ENCODE measurements around the gene RIPOR2.

The RIPOR2 gene

DNA sequence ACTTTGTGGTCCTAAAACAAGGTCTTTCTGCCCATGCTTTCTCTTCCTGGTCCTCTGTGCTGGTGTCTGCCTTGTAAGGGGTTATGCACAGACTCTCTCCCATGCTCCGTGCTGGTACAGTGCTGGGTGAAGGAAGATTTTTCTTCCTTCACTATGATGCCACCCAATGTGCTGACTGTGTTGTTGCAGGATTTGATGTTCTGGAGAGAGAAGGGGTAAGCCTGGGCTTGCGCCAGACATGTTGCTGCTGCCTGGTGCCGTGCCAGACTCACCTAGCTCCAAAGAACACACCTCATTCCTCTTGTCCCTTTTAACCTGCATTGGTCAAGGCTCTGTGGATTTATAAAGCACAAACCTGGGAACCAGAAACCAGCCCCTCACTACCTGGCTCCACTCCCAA, 108.6 kb downstream of the RIPOR2 start:
- Histone ChIP-seq H3K9me3 (ENCODE audit: control insufficient read depth in 2 of 2, low read length in 2 of 2) (no peaks in the 10 kb centered on the region), H3K4me3 (ENCODE audit: low read length in 2 of 2) (no peak overlapping the region), H3K27me3 (ENCODE audit: control insufficient read depth in 1 of 2, insufficient read depth in 2 of 2, low read length in 2 of 2) (no peaks in the 10 kb centered on the region), H3K36me3 (ENCODE audit: control insufficient read depth in 2 of 2, insufficient read depth in 2 of 2, low read length in 2 of 2) (no peaks in the 10 kb centered on the region), H3K4me1 (ENCODE audit: control insufficient read depth, insufficient read depth, low read length) (no peaks in the 10 kb centered on the region), H3K9ac (ENCODE audit: low read length in 2 of 2) (no peak overlapping the region), H3K27ac (ENCODE audit: low read length) (no peak overlapping the region)

DNA sequence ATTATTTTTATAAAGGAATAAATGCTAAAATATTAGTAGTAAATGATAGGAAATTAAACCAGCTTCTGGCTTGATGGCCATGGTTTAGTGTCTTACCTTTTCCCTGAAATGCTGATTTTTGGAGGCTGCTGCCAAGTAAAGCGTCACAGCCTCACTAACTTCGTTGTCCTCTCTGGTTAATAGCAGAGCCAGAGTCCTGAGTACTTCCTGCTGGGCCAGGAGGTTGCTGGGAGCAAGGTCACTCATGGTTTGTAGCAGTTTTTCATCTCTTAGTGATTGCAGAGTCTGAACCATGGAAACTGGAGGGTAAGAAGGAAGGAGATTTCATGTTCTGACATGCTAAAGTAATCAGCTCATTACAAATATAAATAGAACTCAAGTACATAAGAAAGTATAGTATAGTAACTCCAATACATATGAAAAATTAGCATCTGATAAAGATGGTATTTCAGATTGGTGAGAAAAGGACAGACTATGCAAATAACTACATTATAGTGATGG, 110.6 kb downstream of the RIPOR2 start:
- Histone ChIP-seq H3K4me3 (ENCODE audit: low read length in 2 of 2) (no peak overlapping the region), H3K27me3 (ENCODE audit: control insufficient read depth in 1 of 2, insufficient read depth in 2 of 2, low read length in 2 of 2) (no peaks in the 10 kb centered on the region), H3K27ac (ENCODE audit: low read length) (no peak overlapping the region), H3K36me3 (ENCODE audit: control insufficient read depth in 2 of 2, insufficient read depth in 2 of 2, low read length in 2 of 2) (no peaks in the 10 kb centered on the region), H3K9ac (ENCODE audit: low read length in 2 of 2) (no peak overlapping the region), H3K4me1 (ENCODE audit: control insufficient read depth, insufficient read depth, low read length) (no peaks in the 10 kb centered on the region), H3K9me3 (ENCODE audit: control insufficient read depth in 2 of 2, low read length in 2 of 2) (no peaks in the 10 kb centered on the region)

DNA sequence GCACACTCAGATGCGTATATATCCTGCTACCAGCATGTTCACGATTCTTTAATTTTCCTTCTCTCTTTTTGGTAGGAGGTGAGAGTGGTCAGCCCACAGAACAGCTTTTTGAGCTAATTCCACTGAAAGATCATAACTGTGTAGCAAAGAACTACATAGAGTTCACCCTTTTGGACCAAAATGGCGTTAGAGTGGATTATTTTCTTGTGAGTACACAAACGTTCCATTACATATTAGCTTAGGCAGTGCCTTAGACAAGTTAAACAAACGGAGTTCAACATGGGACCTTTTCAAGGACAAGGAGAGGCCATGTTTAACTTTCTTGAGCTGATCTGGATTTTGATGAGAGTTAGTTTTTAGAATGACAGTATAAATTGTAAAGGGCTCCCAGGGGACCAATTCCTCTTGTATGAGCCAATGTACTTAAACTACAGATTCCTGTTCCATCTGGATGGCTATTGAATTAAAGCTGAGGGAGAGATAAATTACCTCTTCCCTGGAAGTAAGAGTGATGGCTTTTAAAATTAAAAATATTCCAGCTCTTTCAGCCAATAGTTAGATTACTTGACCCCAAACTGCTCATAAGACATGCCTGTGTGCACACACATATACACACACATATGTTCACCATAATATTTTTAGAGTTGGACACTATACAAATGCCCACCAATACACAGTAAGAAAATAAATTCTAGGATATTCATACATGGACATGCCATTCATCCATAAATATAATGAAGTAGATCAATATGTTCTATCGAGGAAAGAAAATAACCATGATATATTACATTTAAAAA, 111.4 kb downstream of the RIPOR2 start:
- no peaks in the 10 kb centered on the region for H3K36me3 ChIP-seq (ENCODE audit: control insufficient read depth in 2 of 2, insufficient read depth in 2 of 2, low read length in 2 of 2)
- H3K4me1 ChIP-seq (ENCODE audit: control insufficient read depth, insufficient read depth, low read length) = no peaks in the 10 kb centered on the region

DNA sequence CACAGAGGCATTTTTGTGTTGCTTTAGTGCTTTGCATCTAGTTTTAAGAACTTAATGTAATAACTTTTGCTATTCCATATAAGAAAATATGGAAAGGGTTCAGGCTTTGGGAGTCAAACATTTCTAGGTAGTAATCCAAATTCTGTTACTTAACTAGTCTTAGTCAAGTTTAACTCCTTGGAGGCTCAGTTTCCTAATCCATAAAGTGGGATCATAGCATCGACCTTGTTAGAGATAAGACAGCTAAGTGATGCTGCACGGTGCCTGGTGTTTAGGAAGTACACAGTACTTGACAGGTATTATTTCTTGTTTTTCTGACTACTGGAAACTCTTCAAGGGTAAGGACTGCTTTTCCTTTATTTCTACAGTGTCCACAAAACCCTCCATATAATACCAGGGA, 112.6 kb downstream of the RIPOR2 start:
- H3K36me3 ChIP-seq (ENCODE audit: control insufficient read depth in 2 of 2, insufficient read depth in 2 of 2, low read length in 2 of 2) = no peaks in the 10 kb centered on the region
- no peaks in the 10 kb centered on the region for H3K27me3 ChIP-seq (ENCODE audit: control insufficient read depth in 1 of 2, insufficient read depth in 2 of 2, low read length in 2 of 2)
- H3K9ac ChIP-seq (ENCODE audit: low read length in 2 of 2) = no peak overlapping the region
- no peaks in the 10 kb centered on the region for H3K4me1 ChIP-seq (ENCODE audit: control insufficient read depth, insufficient read depth, low read length)
- H3K4me3 ChIP-seq (ENCODE audit: low read length in 2 of 2) = no peak overlapping the region
- H3K27ac ChIP-seq (ENCODE audit: low read length) = no peak overlapping the region
- H3K9me3 ChIP-seq (ENCODE audit: control insufficient read depth in 2 of 2, low read length in 2 of 2) = no peaks in the 10 kb centered on the region

More for the DNA sequence above, 111.4 kb downstream of the RIPOR2 start:
- Histone ChIP-seq H3K9ac (ENCODE audit: low read length in 2 of 2) (no peak overlapping the region), H3K27ac (ENCODE audit: low read length) (no peak overlapping the region), H3K4me3 (ENCODE audit: low read length in 2 of 2) (no peak overlapping the region), H3K27me3 (ENCODE audit: control insufficient read depth in 1 of 2, insufficient read depth in 2 of 2, low read length in 2 of 2) (no peaks in the 10 kb centered on the region), H3K9me3 (ENCODE audit: control insufficient read depth in 2 of 2, low read length in 2 of 2) (no peaks in the 10 kb centered on the region)

DNA sequence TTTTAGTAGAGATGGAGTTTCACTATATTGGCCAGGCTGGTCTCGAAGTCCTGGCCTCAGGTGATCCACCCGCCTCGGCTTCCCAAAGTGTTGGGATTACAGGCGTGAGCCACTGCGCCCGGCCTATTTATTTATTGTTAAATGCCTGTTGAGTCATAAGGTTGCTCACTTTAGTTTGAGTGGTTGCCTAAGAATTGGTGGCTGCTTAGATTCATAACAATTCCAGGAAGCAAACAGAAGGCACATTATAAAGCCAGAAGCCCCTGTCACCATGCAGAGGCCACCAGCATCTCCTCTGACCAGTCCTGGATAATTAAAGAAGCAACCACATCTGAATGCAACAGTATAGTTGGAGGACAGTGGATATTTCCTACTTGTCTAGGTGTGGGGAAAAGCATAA, 113.1 kb downstream of the RIPOR2 start:
- no peaks in the 10 kb centered on the region for H3K4me1 ChIP-seq (ENCODE audit: control insufficient read depth, insufficient read depth, low read length)
- no peaks in the 10 kb centered on the region for H3K36me3 ChIP-seq (ENCODE audit: control insufficient read depth in 2 of 2, insufficient read depth in 2 of 2, low read length in 2 of 2)
- no peak overlapping the region for H3K27ac ChIP-seq (ENCODE audit: low read length)

DNA sequence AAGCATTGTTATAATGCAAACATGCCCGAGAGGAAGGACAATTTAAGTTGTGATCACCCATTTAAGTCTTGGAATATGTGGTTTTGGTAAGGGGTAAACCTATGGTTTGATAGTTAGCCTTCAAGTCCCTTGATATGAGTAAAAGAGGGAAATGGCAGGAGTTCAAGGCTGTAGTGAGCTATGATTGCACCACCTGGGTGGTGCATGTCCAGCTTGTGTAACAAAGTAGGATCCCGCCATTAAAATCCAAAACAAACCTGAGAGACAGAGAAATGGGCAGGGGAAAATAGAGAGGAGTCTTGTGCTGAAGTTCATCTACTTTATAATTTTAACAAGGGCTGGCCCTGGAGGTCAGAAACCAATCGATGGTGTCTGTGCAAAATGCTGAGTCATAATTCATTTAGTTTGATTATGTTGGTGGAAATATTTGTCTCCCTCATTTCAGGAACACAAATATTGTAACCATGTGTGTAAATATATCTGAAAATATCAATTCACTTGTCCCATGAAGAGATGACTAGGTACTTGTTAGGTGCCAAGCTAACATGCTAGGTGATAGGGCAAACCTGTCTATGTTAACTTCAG, 113.8 kb downstream of the RIPOR2 start:
- no peaks in the 10 kb centered on the region for H3K27me3 ChIP-seq (ENCODE audit: control insufficient read depth in 1 of 2, insufficient read depth in 2 of 2, low read length in 2 of 2)
- H3K36me3 ChIP-seq (ENCODE audit: control insufficient read depth in 2 of 2, insufficient read depth in 2 of 2, low read length in 2 of 2) = no peaks in the 10 kb centered on the region
- no peak overlapping the region for H3K4me3 ChIP-seq (ENCODE audit: low read length in 2 of 2)
- H3K4me1 ChIP-seq (ENCODE audit: control insufficient read depth, insufficient read depth, low read length) = no peaks in the 10 kb centered on the region
- H3K9me3 ChIP-seq (ENCODE audit: control insufficient read depth in 2 of 2, low read length in 2 of 2) = no peaks in the 10 kb centered on the region
- H3K27ac ChIP-seq (ENCODE audit: low read length) = no peak overlapping the region
- H3K9ac ChIP-seq (ENCODE audit: low read length in 2 of 2) = no peak overlapping the region

More for the DNA sequence above, 113.1 kb downstream of the RIPOR2 start:
- no peak overlapping the region for H3K4me3 ChIP-seq (ENCODE audit: low read length in 2 of 2)
- no peaks in the 10 kb centered on the region for H3K27me3 ChIP-seq (ENCODE audit: control insufficient read depth in 1 of 2, insufficient read depth in 2 of 2, low read length in 2 of 2)
- no peaks in the 10 kb centered on the region for H3K9me3 ChIP-seq (ENCODE audit: control insufficient read depth in 2 of 2, low read length in 2 of 2)
- H3K9ac ChIP-seq (ENCODE audit: low read length in 2 of 2) = no peak overlapping the region

DNA sequence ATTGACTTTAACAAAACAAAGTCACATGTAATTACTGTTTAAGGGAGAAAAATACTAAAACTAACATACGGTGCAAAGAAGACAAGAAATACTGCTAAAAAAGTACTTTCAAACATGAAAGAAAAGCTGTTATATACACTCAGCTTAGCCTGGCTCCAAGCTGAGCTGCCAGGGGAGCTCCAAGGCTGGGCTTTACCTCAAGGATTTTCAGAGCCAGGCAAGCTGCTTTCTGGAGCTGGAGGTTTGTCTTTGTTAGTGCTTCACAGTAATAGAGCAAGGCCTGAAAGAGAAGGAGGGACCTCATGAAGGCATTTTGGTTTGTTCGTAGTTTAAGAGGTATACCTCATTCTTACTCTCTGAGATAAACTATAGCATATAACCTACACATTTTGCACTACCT, 117.4 kb downstream of the RIPOR2 start:
- Histone ChIP-seq H3K4me3 (ENCODE audit: low read length in 2 of 2) (no peak overlapping the region), H3K9me3 (ENCODE audit: control insufficient read depth in 2 of 2, low read length in 2 of 2) (no peaks in the 10 kb centered on the region), H3K27ac (ENCODE audit: low read length) (no peak overlapping the region), H3K4me1 (ENCODE audit: control insufficient read depth, insufficient read depth, low read length) (no peaks in the 10 kb centered on the region), H3K27me3 (ENCODE audit: control insufficient read depth in 1 of 2, insufficient read depth in 2 of 2, low read length in 2 of 2) (no peaks in the 10 kb centered on the region), H3K36me3 (ENCODE audit: control insufficient read depth in 2 of 2, insufficient read depth in 2 of 2, low read length in 2 of 2) (no peaks in the 10 kb centered on the region), H3K9ac (ENCODE audit: low read length in 2 of 2) (no peak overlapping the region)

DNA sequence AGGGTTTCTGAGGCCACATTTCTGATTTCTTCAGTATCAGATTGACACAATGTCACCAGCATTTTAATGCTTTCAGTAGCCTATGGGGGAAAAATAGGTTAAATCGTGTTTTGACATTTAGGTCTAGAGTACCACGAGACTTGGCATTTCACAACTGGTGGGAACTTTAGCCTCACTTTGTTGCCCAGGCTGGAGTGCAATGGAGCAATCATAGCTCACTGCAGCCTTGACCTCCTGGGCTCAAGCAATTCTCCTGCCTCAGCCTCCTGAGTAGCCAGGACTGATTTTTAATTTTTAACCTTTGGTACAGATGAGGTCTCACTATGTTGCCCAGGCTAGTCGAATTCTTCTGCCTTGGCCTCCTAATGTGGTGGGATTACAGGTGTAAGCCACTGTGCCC, 126.0 kb downstream of the RIPOR2 start:
- no peaks in the 10 kb centered on the region for H3K36me3 ChIP-seq (ENCODE audit: control insufficient read depth in 2 of 2, insufficient read depth in 2 of 2, low read length in 2 of 2)
- no peaks in the 10 kb centered on the region for H3K27me3 ChIP-seq (ENCODE audit: control insufficient read depth in 1 of 2, insufficient read depth in 2 of 2, low read length in 2 of 2)
- no peak overlapping the region for H3K4me3 ChIP-seq (ENCODE audit: low read length in 2 of 2)
- H3K9me3 ChIP-seq (ENCODE audit: control insufficient read depth in 2 of 2, low read length in 2 of 2) = no peaks in the 10 kb centered on the region
- no peak overlapping the region for H3K27ac ChIP-seq (ENCODE audit: low read length)
- no peak overlapping the region for H3K9ac ChIP-seq (ENCODE audit: low read length in 2 of 2)
- no peaks in the 10 kb centered on the region for H3K4me1 ChIP-seq (ENCODE audit: control insufficient read depth, insufficient read depth, low read length)

DNA sequence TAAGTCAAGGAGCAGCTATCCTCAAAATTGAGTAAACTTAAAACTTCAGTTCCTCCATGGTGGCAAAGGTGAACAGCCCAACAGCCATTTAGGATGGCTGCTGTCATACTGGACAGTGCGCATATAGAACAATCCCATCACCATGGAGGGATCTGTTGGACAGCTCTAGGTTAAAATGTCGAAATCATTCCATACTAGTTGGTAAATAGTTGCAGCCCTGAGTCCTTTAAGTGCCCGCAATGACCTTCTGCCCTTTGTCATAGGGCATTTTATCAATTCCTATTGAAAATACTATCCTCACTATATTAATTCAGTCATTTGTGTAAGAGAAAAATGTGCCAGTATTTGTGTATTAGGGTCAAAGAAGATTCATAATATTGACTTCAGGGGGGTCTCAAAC, 128.2 kb downstream of the RIPOR2 start:
- Histone ChIP-seq H3K27ac (ENCODE audit: low read length) (no peak overlapping the region), H3K4me3 (ENCODE audit: low read length in 2 of 2) (no peak overlapping the region)

DNA sequence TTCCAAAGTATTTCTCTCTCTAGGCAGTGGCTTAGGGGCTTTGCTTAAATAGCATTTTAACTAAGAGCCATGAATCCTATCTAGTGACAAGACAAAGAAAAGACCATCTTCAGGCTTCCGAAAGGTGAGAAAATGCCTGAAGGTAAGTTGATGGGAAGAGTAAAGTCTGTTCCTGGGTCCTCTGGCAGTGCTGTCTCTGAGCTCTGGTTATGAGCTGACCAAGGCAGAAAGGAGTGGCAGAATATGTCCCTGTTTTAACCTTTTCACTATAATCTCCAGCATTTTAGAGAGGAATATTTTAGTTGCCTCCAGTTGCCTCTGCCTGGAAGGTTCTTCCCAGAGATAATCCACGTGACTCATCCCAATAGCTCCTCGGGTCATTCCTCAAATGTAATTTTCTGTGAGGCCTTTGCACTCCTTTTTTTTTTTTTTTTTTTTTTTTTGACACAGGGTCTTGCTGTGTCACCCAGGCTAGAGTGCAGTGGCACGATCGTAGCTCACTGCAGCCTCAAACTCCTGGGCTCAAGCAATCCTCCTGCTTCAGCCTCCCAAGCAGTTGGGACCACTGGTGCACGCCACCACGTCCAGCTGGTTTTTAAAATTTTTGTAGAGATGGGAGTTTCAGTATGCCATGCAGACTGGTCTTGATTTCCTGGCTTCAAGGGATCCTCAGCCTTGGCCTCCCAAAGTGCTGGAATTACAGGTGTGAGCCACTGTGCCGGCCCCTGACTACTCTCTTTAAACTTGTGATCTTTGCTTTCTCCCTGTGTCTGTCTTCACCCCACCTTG, 133.3 kb downstream of the RIPOR2 start:
- H3K4me3 ChIP-seq (ENCODE audit: low read length in 2 of 2) = no peak overlapping the region
- H3K9me3 ChIP-seq (ENCODE audit: control insufficient read depth in 2 of 2, low read length in 2 of 2) = no peaks in the 10 kb centered on the region
- H3K9ac ChIP-seq (ENCODE audit: low read length in 2 of 2) = no peak overlapping the region
- no peaks in the 10 kb centered on the region for H3K27me3 ChIP-seq (ENCODE audit: control insufficient read depth in 1 of 2, insufficient read depth in 2 of 2, low read length in 2 of 2)
- no peaks in the 10 kb centered on the region for H3K36me3 ChIP-seq (ENCODE audit: control insufficient read depth in 2 of 2, insufficient read depth in 2 of 2, low read length in 2 of 2)
- H3K4me1 ChIP-seq (ENCODE audit: control insufficient read depth, insufficient read depth, low read length) = no peaks in the 10 kb centered on the region
- no peak overlapping the region for H3K27ac ChIP-seq (ENCODE audit: low read length)

More for the DNA sequence above, 128.2 kb downstream of the RIPOR2 start:
- Histone ChIP-seq H3K4me1 (ENCODE audit: control insufficient read depth, insufficient read depth, low read length) (no peaks in the 10 kb centered on the region), H3K9ac (ENCODE audit: low read length in 2 of 2) (no peak overlapping the region), H3K27me3 (ENCODE audit: control insufficient read depth in 1 of 2, insufficient read depth in 2 of 2, low read length in 2 of 2) (no peaks in the 10 kb centered on the region), H3K9me3 (ENCODE audit: control insufficient read depth in 2 of 2, low read length in 2 of 2) (no peaks in the 10 kb centered on the region), H3K36me3 (ENCODE audit: control insufficient read depth in 2 of 2, insufficient read depth in 2 of 2, low read length in 2 of 2) (no peaks in the 10 kb centered on the region)

Measured in stomach smooth muscle (tissue), 2 donors.